ENCODE results near the gene TRAIP.

DNA sequence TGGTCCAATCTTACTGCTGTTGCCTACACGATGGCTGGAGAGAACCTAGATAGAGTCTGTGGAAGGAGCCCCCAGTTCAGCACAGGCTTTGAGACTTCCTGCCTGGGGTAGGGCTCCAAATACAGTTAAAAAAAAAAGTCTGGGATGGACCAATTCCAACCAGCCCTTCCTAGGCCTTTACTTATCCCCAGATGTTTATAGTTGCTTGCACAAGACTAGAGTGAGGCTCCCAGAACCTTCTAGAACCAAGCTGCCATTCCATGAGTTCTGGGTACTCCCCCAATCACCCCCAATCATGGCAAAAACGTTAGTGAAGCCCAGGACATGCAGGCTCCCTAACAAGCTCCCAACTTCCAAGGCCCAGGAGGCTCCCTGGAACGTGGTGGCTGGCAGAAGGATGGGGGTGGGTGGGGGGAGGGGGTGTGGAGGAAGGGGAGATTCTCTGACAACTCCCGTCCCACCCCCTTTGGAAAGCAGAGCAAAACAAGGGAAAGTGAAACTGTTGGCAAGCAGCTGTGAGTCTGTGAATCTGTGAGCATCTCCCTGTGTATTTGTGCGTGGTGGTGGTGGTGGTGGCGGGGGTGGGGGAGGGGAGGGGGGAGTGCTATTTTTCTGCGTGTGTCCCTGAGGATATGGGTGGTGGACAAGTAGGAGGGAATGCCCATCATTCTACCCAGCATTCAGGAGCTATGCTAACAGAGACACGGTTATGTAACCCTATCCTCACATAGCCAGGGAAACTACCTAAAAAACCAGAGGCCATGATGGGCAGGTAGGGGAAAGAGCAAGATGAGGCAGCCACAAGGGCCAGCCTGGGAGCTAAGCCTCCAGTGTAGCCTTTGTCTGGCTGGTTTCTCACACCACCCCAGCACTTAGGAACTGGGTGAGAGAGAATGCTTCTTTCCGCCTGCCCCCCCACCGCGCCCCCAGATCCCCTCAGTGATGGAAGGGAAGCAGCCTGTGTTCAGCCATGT, 45.3 kb upstream of the TRAIP start:
- TF ChIP-seq EZH2 (IDR thresholded peaks at IDR 0.05; ENCODE audit: borderline replicate concordance, low read length) = no peak
- TF ChIP-seq CTCF (IDR thresholded peaks at IDR 0.05; ENCODE audit: low read length) = no peak

All from OCI-LY1 (cell line).